Left ventricle myocardium inferior (tissue), 1 donor: ENCODE results near the gene C14orf93. TPM values are rescaled to one million over a fixed set of nuclear protein-coding genes. Genes with fewer than 3 reads are reported as not detected.
"Not testable (repeated sequence)": the region's sequence is repeated elsewhere in the genome, so short reads cannot be mapped to it uniquely, and the experiment has no call there.

Experiments
- DNase-seq: peaks from one replicate; pipeline ENCODE4 v3.0.0-alpha.2; 2020
- H3K27ac ChIP-seq: fragments of 200-600 bp; replicated peaks from 2 replicates; pipeline ENCODE4 v1.8.0; 2021
- H3K27me3 ChIP-seq: fragments of 200-600 bp; 2 replicates; pipeline ENCODE4 v1.8.0; 2021; ENCODE audit warnings: low read depth
- H3K36me3 ChIP-seq: fragments of 200-600 bp; 2 replicates; pipeline ENCODE4 v1.8.0; 2021
- H3K4me1 ChIP-seq: fragments of 200-600 bp; 2 replicates; pipeline ENCODE4 v1.8.0; 2021
- H3K4me3 ChIP-seq: fragments of 200-600 bp; 2 replicates; pipeline ENCODE4 v1.8.0; 2021; ENCODE audit warnings: mild to moderate bottlenecking, moderate library complexity
- H3K9me3 ChIP-seq: fragments of 200-600 bp; replicated peaks from 2 replicates; pipeline ENCODE4 v1.8.0; 2021
- CTCF ChIP-seq: fragments of 200-600 bp; IDR thresholded peaks from 2 replicates; pipeline ENCODE4 v1.8.0; 2021; ENCODE audit warnings: antibody characterized with exemption, mild to moderate bottlenecking, borderline replicate concordance
- intact Hi-C: fragments of 100-400 bp; cut with micrococcal nuclease; formaldehyde crosslinking; loops from one replicate; pipeline ENCODE4 v1.11.0; 2022
- total RNA-seq: library from RNA; stranded (reverse); fragmentation: NEBNext Ultra II Directional; extraction: Animal tissue kit (Norgen Biotek cat#: 25700); gene quantifications from one replicate; pipeline ENCODE4 v1.2.1, GENCODE V29; 2021
- donor health status: DM: no; HTN: yes; CAD: no; lungs with severe emphysema.

The C14orf93 gene
- total RNA-seq, 1 donor from 2014 or later = 4.9 TPM

DNA sequence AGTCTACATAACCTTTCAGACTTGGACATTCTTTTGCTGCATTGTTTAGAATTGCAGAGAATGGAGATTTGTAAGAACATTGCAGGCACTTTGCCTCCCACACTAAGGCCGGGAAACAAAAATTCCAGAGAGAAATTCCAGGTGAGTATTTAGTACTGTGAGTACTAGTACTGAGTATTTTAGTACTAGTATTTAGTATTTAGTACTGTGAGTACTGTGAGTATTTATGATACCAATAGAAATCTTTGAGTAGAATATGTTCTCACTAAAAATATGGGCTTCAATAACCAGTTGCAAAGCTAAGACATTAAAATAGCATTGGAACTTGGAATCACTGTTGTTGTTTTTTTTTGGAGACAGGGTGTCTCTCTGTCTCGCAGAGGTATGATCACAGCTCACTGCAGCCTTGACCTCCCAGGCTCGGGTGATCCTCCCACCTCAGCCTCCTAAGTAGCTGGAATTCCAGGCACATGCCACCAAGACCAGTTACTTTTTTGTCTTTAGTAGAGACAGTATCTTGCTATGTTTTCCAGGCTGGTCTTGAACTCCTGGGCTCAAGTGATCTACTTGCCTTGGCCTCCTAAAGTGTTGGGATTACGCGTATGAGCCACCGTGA is 47.8 kb downstream of the C14orf93 start:
- TF ChIP-seq CTCF = no peak
- peaks cover 3% of the 10 kb centered on the region for H3K4me1 ChIP-seq
- H3K4me3 ChIP-seq = no peak overlapping the region
- H3K27me3 ChIP-seq = no peaks in the 10 kb centered on the region
- DNase-seq = no peak
- H3K27ac ChIP-seq = no peak overlapping the region
- H3K36me3 ChIP-seq = no peaks in the 10 kb centered on the region
- intact Hi-C loops = no loop called here
- H3K9me3 ChIP-seq = no peaks in the 10 kb centered on the region

DNA sequence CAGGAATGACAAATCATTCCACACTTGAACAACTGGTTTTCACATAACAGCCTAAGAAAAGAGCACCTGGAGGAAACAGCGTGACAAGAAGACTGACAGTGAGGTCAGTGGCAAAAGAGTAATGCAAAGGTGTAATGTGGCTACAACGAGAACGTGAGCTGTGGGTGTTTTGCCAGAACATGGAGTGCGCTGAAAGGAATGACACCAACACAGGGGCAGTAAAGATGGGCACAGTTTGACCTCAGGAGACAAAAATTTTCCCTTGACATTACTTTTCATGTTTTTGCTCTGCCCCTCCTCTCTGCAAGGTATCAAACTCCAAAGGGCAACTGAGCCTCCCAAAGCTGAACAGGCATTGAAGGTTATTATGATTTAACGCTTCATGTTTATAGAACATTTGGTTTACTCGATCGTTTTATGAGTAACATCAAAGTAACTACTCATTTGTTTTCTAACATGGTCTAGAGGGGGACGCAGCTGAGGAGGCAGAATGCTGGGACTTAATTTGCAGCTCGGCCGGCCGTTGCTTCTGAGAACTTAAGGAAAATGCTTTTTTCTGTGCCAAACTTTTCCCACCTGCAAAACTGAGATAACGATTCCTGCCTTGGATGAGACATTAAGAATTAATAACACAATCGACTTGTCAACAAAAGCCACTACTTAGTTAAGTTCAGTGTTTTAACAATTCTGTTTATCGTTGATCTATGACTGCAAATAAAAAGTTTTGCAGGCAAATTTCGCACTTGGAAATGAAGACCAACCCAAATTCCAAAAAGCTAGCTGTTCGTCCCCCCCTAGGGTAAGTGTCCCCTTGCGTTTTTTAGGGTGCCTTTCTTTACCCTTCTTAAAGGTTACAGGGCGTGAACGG is 54.0 kb downstream of the C14orf93 start:
- TF ChIP-seq CTCF = no peak
- Histone ChIP-seq H3K4me3 (peak overlapping the region; percentile 83), H3K27me3 (no peaks in the 10 kb centered on the region), H3K9me3 (no peaks in the 10 kb centered on the region), H3K36me3 (peaks cover 39% of the 10 kb centered on the region), H3K4me1 (peaks cover 23% of the 10 kb centered on the region), H3K27ac (peak overlapping the region; percentile 97)
- intact Hi-C loops = no loop called here
- DNase-seq = no peak

DNA sequence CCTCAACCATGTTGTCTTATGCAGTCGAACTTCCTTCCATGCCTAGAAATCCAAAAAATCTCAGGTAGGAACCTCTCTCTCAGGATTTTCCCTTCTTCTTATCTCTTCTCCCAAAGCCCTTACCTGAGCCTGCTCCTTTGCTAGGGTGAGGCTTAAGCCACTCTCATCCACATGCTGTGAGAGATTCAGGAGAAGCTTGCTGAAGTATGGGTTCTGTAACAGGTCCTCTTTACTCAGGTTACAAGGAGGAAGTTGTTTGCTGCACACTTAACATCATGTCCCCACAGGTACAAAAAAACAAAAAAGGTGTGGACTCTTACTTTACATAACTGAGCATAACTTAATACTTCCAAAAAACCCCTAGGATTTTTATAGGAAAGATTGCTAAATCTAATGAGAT is 57.5 kb downstream of the C14orf93 start:
- Histone ChIP-seq H3K9me3 (no peaks in the 10 kb centered on the region), H3K36me3 (peaks cover 71% of the 10 kb centered on the region), H3K4me1 (peaks cover 22% of the 10 kb centered on the region), H3K27me3 (no peaks in the 10 kb centered on the region), H3K4me3 (no peak overlapping the region), H3K27ac (no peak overlapping the region)
- no peak for TF ChIP-seq CTCF
- no peak for DNase-seq
- intact Hi-C loops = no loop called here

- H3K36me3 ChIP-seq = peaks cover 77% of the 10 kb centered on the region
- DNase-seq, intact Hi-C loops, H3K27ac ChIP-seq, H3K27me3 ChIP-seq, H3K4me3 ChIP-seq, H3K9me3 ChIP-seq: not testable (repeated sequence)
- H3K4me1 ChIP-seq = peaks cover 18% of the 10 kb centered on the region
These were observed 58.1 kb downstream of the C14orf93 start for GRCh38 chr14:22951795-22952194.

DNA sequence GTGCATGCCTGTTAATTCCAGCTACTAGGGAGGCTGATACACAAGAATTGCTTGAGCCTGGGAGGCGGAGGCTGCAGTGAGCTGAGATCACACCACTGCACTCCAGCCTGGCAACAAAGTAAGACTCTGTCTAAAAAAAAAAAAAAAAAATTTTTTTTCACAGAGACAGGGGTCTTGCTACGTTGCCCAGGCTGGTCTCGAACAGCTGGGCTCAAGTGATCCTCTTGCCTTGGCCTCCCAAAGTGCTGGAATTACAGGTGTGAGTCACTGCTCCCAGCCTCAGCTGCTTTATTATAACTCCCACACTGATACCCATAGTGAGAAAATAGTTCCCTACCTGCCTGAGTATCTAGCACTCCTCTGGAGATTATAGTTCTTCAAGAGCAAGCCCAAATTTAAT is 64.3 kb downstream of the C14orf93 start:
- intact Hi-C loops = no loop called here
- no peak overlapping the region for H3K27ac ChIP-seq
- no peak for TF ChIP-seq CTCF
- peaks cover 65% of the 10 kb centered on the region for H3K36me3 ChIP-seq
- H3K9me3 ChIP-seq = no peaks in the 10 kb centered on the region
- no peak overlapping the region for H3K4me3 ChIP-seq
- no peaks in the 10 kb centered on the region for H3K4me1 ChIP-seq
- no peak for DNase-seq
- H3K27me3 ChIP-seq = no peaks in the 10 kb centered on the region

GRCh38 chr14:22939684-22940083 is 70.3 kb downstream of the C14orf93 start:
- peaks cover 14% of the 10 kb centered on the region for H3K36me3 ChIP-seq
- no peaks in the 10 kb centered on the region for H3K27me3 ChIP-seq
- no peak overlapping the region for H3K4me3 ChIP-seq
- no peaks in the 10 kb centered on the region for H3K9me3 ChIP-seq
- no peak for DNase-seq
- intact Hi-C loops = no loop called here
- no peaks in the 10 kb centered on the region for H3K4me1 ChIP-seq
- no peak overlapping the region for H3K27ac ChIP-seq
- TF ChIP-seq CTCF = no peak
